ENCODE measurements around the gene TBC1D10B.
"Not testable (repeated sequence)": the region's sequence is repeated elsewhere in the genome, so short reads cannot be mapped to it uniquely, and the experiment has no call there.

TBC1D10B gene

GRCh38 chr16:30354423-30355143 is 15.7 kb downstream of the TBC1D10B start:
- peak; percentile 40 for DNase-seq

GRCh38 chr16:30353438-30354129 is 16.7 kb downstream of the TBC1D10B start:
- no peak for DNase-seq

GRCh38 chr16:30352488-30353401 is 17.5 kb downstream of the TBC1D10B start:
- DNase-seq = no peak

- no peak for DNase-seq
Measured at GRCh38 chr16:30351586-30352419, 18.5 kb downstream of the TBC1D10B start.

GRCh38 chr16:30351001-30351441 is 19.3 kb downstream of the TBC1D10B start:
- DNase-seq = no peak

- no peak for DNase-seq
Measured at GRCh38 chr16:30350134-30350871, 20.0 kb downstream of the TBC1D10B start.

- DNase-seq = no peak
Measured at GRCh38 chr16:30349675-30350074, 20.6 kb downstream of the TBC1D10B start.

- no peak for DNase-seq
Measured at GRCh38 chr16:30348929-30349328, 21.4 kb downstream of the TBC1D10B start.

- no peak for DNase-seq
Measured at GRCh38 chr16:30348113-30348512, 22.2 kb downstream of the TBC1D10B start.

- no peak for DNase-seq
Measured at GRCh38 chr16:30346286-30346685, 24.0 kb downstream of the TBC1D10B start.

- DNase-seq = not testable (repeated sequence)
Measured at GRCh38 chr16:30343491-30343820, 26.8 kb downstream of the TBC1D10B start.

- no peak for DNase-seq
Measured at GRCh38 chr16:30342751-30343490, 27.4 kb downstream of the TBC1D10B start.

GRCh38 chr16:30341971-30342370 is 28.3 kb downstream of the TBC1D10B start:
- not testable (repeated sequence) for DNase-seq

- DNase-seq = no peak
Measured at GRCh38 chr16:30340621-30341020, 29.7 kb downstream of the TBC1D10B start.

- not testable (repeated sequence) for DNase-seq
Measured at GRCh38 chr16:30338715-30339114, 31.6 kb downstream of the TBC1D10B start.

GRCh38 chr16:30337964-30338357 is 32.3 kb downstream of the TBC1D10B start:
- not testable (repeated sequence) for DNase-seq

- DNase-seq = peak; percentile 38
Measured at GRCh38 chr16:30335598-30336474, 34.5 kb downstream of the TBC1D10B start.

GRCh38 chr16:30335028-30335597 is 35.2 kb downstream of the TBC1D10B start:
- DNase-seq = peak; percentile 88

- peak; percentile 89 for DNase-seq
Measured at GRCh38 chr16:30334473-30334989, 35.8 kb downstream of the TBC1D10B start.
